ENCODE results near the gene TULP4.

GRCh38 chr6:158441716-158442215 is 129.5 kb downstream of the TULP4 start:
- TF ChIP-seq ZNF274 (IDR thresholded peaks at IDR 0.05; ENCODE audit: low read depth, low read length) (no peak), SUZ12 (IDR thresholded peaks at IDR 0.05; ENCODE audit: extremely low read depth, insufficient read depth, insufficient read length) (no peak), YY1 (IDR thresholded peaks at IDR 0.05; ENCODE audit: insufficient read depth, insufficient read length) (no peak)

Data from NT2/D1 (cell line).